HEK293 (cell line): ENCODE measurements around the gene TFG.

Experiments
- CTCF ChIA-PET: fragments of 350-600 bp; formaldehyde crosslinking; extraction: SDS; loops from one replicate; lab custom pipeline; 2021; ENCODE audit warnings: antibody characterized with exemption; lab: Yijun Ruan, JAX
- POLR2A ChIA-PET: fragments of 300-600 bp; formaldehyde crosslinking; extraction: SDS; loops from one replicate; lab custom pipeline; 2020; ENCODE audit warnings: antibody characterized with exemption, inconsistent platforms; lab: Yijun Ruan, JAX
- H3K27ac ChIP-seq: fragments of 200-500 bp; sonication (Bioruptor generic); 2 replicates; pipeline ENCODE4 v1.5.1; 2014; ENCODE audit warnings: low read depth, low read length, control low read depth, inconsistent platforms; ENCODE audit errors: extremely low read depth
- H3K36me3 ChIP-seq, 2 experiments: fragments of 200-500 bp in 1 of 2; sonication (Bioruptor generic) in 1 of 2; 1 replicate in 1 of 2; 2 replicates in 1 of 2; pipeline ENCODE4 v1.5.1; 2014 to 2017; ENCODE audit warnings: inconsistent platforms in 2 of 2, low read length in 2 of 2; ENCODE audit not compliant: control insufficient read depth in 2 of 2, insufficient read depth in 1 of 2
- H3K4me1 ChIP-seq: fragments of 200-500 bp; sonication (Bioruptor generic); 2 replicates; pipeline ENCODE4 v1.5.1; 2014; ENCODE audit warnings: mild to moderate bottlenecking, low read length, inconsistent platforms; ENCODE audit not compliant: control insufficient read depth, insufficient read depth
- H3K4me3 ChIP-seq: 2 replicates; pipeline ENCODE4 v1.5.1; 2011; ENCODE audit warnings: low read depth, mild to moderate bottlenecking, control low read depth, low read length, moderate library complexity
- H3K9me3 ChIP-seq: fragments of 200-500 bp; sonication (Bioruptor generic); 2 replicates; pipeline ENCODE4 v1.5.1; 2014; ENCODE audit warnings: low read depth, low read length, inconsistent platforms; ENCODE audit not compliant: control insufficient read depth, insufficient read depth
- GLI2 ChIP-seq: fragments of 450-650 bp; formaldehyde crosslinking; IDR thresholded peaks from 2 replicates; pipeline ENCODE4; 2017; ENCODE audit warnings: missing biosample characterization, missing genetic modification characterization, low read depth, borderline replicate concordance
- GLI4 ChIP-seq: fragments of 450-650 bp; formaldehyde crosslinking; IDR thresholded peaks from 2 replicates; pipeline ENCODE4 v1.5.1; 2016; ENCODE audit warnings: missing biosample characterization, missing genetic modification characterization
- SP2 ChIP-seq: fragments of 450-650 bp; formaldehyde crosslinking; IDR thresholded peaks from 2 replicates; pipeline ENCODE4 v1.5.1; 2016; ENCODE audit warnings: missing biosample characterization, missing genetic modification characterization
- ZBTB17 ChIP-seq: fragments of 450-650 bp; formaldehyde crosslinking; IDR thresholded peaks from 2 replicates; pipeline ENCODE4 v1.5.1; 2016; ENCODE audit warnings: missing biosample characterization, missing genetic modification characterization
- ZNF121 ChIP-seq: fragments of 450-650 bp; formaldehyde crosslinking; IDR thresholded peaks from 2 replicates; pipeline ENCODE4 v1.5.1; 2016; ENCODE audit warnings: missing biosample characterization, missing genetic modification characterization
- ZNF138 ChIP-seq: fragments of 450-650 bp; formaldehyde crosslinking; IDR thresholded peaks from 2 replicates; pipeline ENCODE4 v1.5.1; 2016; ENCODE audit warnings: missing biosample characterization, missing genetic modification characterization, borderline replicate concordance
- ZNF140 ChIP-seq: fragments of 450-650 bp; formaldehyde crosslinking; IDR thresholded peaks from 2 replicates; pipeline ENCODE4 v1.5.1; 2016; ENCODE audit warnings: missing biosample characterization, missing genetic modification characterization
- ZNF155 ChIP-seq: fragments of 450-650 bp; formaldehyde crosslinking; IDR thresholded peaks from 2 replicates; pipeline ENCODE4 v1.5.1; 2016; ENCODE audit warnings: missing biosample characterization, missing genetic modification characterization
- ZNF423 ChIP-seq: fragments of 450-650 bp; formaldehyde crosslinking; IDR thresholded peaks from 2 replicates; pipeline ENCODE4 v1.5.1; 2016; ENCODE audit warnings: missing biosample characterization, missing genetic modification characterization
- ZNF621 ChIP-seq: fragments of 450-650 bp; formaldehyde crosslinking; IDR thresholded peaks from 2 replicates; pipeline ENCODE4 v1.5.1; 2017; ENCODE audit warnings: missing biosample characterization, missing genetic modification characterization
- ZNF639 ChIP-seq: fragments of 450-650 bp; formaldehyde crosslinking; IDR thresholded peaks from 2 replicates; pipeline ENCODE4 v1.5.1; 2016; ENCODE audit warnings: missing biosample characterization, missing genetic modification characterization
- ZNF658 ChIP-seq: fragments of 450-650 bp; formaldehyde crosslinking; IDR thresholded peaks from 2 replicates; pipeline ENCODE4; 2016; ENCODE audit warnings: missing biosample characterization, missing genetic modification characterization
- ZNF701 ChIP-seq: fragments of 450-650 bp; formaldehyde crosslinking; IDR thresholded peaks from 2 replicates; pipeline ENCODE4 v1.5.1; 2016; ENCODE audit warnings: missing biosample characterization, missing genetic modification characterization
- ZNF747 ChIP-seq: fragments of 450-650 bp; formaldehyde crosslinking; IDR thresholded peaks from 2 replicates; pipeline ENCODE4 v1.5.1; 2016; ENCODE audit warnings: missing biosample characterization, missing genetic modification characterization
- ZNF792 ChIP-seq: fragments of 450-650 bp; formaldehyde crosslinking; IDR thresholded peaks from 2 replicates; pipeline ENCODE4 v1.5.1; 2016; ENCODE audit warnings: missing biosample characterization, missing genetic modification characterization
- ZNF830 ChIP-seq: fragments of 450-650 bp; IDR thresholded peaks from 2 replicates; pipeline ENCODE4 v1.5.0; 2018; ENCODE audit warnings: missing biosample characterization, missing genetic modification characterization, low read depth, mild to moderate bottlenecking, moderate library complexity
- TF ChIP-seq, protein P1 (sequence below): IDR thresholded peaks from 2 replicates; pipeline ENCODE4 v1.6.1; 2011; ENCODE audit warnings: mild to moderate bottlenecking, low read depth, low read length, borderline replicate concordance
- TF ChIP-seq, protein P2 (sequence below): fragments of 450-650 bp; formaldehyde crosslinking; IDR thresholded peaks from 2 replicates; pipeline ENCODE4 v1.5.1; 2016; ENCODE audit warnings: missing biosample characterization, missing genetic modification characterization, borderline replicate concordance
- TF ChIP-seq, protein P3 (sequence below): fragments of 450-650 bp; formaldehyde crosslinking; IDR thresholded peaks from 2 replicates; pipeline ENCODE4 v1.5.1; 2016; ENCODE audit warnings: missing biosample characterization, missing genetic modification characterization
- TF ChIP-seq, protein P4 (sequence below): fragments of 450-650 bp; formaldehyde crosslinking; IDR thresholded peaks from 2 replicates; pipeline ENCODE4 v1.5.1; 2016; ENCODE audit warnings: missing biosample characterization, missing genetic modification characterization

Gene TFG

DNA sequence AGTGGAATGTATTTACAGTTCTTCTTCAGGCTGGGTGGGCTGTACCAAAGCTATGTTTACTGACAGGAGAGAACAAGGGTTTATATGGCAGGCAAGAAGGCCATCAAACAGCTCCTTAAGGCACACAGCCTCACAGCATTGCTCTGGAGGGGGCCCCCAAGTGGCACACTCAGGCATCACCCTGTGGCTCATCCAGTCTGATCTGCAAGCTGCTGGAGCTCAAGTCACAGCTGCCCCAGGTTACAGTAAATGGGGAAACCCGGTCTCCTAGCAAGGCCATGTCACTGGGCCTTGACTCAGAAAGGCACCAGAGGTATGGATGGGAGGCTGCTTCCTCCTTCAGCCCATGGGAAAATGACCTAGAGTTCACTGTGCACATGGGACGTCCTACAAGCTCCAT is 67.5 kb downstream of the TFG start:
- POLR2A ChIA-PET = no interaction called here
- CTCF ChIA-PET = interaction anchor here (1.6 kb wide), 1 partner anchor 10 kb away, joined by 4 read pairs; no protein-coding TSS in a partner anchor
- no peak overlapping the region for H3K4me3 ChIP-seq

DNA sequence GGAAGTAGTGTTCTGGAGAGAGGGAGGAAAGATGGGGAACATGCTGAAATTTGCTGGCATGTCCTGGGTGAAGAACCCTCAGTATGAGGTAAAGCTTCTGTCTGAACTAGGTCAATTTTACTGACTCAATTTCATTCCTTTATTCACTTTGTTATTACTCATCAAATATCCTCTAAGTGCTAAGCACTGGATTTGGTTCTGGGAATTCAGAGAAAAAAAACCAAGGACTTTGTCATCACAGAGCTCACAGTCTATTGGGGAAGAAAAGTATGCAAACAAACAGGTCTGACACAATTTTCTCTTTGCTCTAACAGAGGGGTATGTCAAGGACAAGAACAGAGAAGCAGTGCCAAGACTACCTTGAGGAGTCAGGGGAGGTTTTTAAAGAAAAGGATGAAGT is 68.0 kb downstream of the TFG start:
- Histone ChIP-seq H3K4me1 (no peaks in the 10 kb centered on the region), H3K4me3 (no peak overlapping the region), H3K36me3 (no peaks in the 10 kb centered on the region), H3K9me3 (no peaks in the 10 kb centered on the region), H3K27ac (no peak overlapping the region)
- ChIA-PET CTCF (interaction anchor here (1.5 to 1.6 kb wide), 2 partner anchors 10 to 19 kb away, joined by 4 to 5 read pairs; no protein-coding TSS in a partner anchor), POLR2A (no interaction called here)
- no peak for TF ChIP-seq GLI2
- no peak for TF ChIP-seq ZNF830 (tag by site-specific recombination)
- TF ChIP-seq ZNF621 (tag by site-specific recombination) = no peak
- TF ChIP-seq, protein P1, sequence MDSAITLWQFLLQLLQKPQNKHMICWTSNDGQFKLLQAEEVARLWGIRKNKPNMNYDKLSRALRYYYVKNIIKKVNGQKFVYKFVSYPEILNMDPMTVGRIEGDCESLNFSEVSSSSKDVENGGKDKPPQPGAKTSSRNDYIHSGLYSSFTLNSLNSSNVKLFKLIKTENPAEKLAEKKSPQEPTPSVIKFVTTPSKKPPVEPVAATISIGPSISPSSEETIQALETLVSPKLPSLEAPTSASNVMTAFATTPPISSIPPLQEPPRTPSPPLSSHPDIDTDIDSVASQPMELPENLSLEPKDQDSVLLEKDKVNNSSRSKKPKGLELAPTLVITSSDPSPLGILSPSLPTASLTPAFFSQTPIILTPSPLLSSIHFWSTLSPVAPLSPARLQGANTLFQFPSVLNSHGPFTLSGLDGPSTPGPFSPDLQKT = no peak
- TF ChIP-seq ZNF747 (tag by site-specific recombination) = no peak
- TF ChIP-seq ZNF701 = no peak
- TF ChIP-seq, protein P2, sequence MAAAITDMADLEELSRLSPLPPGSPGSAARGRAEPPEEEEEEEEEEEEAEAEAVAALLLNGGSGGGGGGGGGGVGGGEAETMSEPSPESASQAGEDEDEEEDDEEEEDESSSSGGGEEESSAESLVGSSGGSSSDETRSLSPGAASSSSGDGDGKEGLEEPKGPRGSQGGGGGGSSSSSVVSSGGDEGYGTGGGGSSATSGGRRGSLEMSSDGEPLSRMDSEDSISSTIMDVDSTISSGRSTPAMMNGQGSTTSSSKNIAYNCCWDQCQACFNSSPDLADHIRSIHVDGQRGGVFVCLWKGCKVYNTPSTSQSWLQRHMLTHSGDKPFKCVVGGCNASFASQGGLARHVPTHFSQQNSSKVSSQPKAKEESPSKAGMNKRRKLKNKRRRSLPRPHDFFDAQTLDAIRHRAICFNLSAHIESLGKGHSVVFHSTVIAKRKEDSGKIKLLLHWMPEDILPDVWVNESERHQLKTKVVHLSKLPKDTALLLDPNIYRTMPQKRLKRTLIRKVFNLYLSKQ (tag by site-specific recombination) = no peak
- no peak for TF ChIP-seq ZNF792 (tag by site-specific recombination)
- TF ChIP-seq ZBTB17 = no peak

More for the DNA sequence above, 67.5 kb downstream of the TFG start:
- no peaks in the 10 kb centered on the region for H3K4me1 ChIP-seq
- no peak for TF ChIP-seq ZNF121 (tag by site-specific recombination)
- TF ChIP-seq ZNF155 (tag by site-specific recombination) = no peak
- TF ChIP-seq, protein P3, sequence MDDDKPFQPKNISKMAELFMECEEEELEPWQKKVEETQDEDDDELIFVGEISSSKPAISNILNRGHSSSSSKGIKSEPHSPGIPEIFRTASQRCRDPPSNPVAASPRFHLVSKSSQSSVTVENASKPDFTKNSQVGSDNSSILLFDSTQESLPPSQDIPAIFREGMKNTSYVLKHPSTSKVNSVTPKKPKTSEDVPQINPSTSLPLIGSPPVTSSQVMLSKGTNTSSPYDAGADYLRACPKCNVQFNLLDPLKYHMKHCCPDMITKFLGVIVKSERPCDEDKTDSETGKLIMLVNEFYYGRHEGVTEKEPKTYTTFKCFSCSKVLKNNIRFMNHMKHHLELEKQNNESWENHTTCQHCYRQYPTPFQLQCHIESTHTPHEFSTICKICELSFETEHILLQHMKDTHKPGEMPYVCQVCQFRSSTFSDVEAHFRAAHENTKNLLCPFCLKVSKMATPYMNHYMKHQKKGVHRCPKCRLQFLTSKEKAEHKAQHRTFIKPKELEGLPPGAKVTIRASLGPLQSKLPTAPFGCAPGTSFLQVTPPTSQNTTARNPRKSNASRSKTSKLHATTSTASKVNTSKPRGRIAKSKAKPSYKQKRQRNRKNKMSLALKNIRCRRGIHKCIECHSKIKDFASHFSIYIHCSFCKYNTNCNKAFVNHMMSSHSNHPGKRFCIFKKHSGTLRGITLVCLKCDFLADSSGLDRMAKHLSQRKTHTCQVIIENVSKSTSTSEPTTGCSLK (tag by site-specific recombination) = no peak
- no peak for TF ChIP-seq GLI4
- TF ChIP-seq ZNF138 (tag by site-specific recombination) = no peak
- no peak for TF ChIP-seq SP2 (tag by site-specific recombination)
- no peak for TF ChIP-seq ZNF830 (tag by site-specific recombination)
- no peak for TF ChIP-seq ZNF658 (tag by site-specific recombination)
- TF ChIP-seq ZNF423 = no peak
- TF ChIP-seq, protein P4, sequence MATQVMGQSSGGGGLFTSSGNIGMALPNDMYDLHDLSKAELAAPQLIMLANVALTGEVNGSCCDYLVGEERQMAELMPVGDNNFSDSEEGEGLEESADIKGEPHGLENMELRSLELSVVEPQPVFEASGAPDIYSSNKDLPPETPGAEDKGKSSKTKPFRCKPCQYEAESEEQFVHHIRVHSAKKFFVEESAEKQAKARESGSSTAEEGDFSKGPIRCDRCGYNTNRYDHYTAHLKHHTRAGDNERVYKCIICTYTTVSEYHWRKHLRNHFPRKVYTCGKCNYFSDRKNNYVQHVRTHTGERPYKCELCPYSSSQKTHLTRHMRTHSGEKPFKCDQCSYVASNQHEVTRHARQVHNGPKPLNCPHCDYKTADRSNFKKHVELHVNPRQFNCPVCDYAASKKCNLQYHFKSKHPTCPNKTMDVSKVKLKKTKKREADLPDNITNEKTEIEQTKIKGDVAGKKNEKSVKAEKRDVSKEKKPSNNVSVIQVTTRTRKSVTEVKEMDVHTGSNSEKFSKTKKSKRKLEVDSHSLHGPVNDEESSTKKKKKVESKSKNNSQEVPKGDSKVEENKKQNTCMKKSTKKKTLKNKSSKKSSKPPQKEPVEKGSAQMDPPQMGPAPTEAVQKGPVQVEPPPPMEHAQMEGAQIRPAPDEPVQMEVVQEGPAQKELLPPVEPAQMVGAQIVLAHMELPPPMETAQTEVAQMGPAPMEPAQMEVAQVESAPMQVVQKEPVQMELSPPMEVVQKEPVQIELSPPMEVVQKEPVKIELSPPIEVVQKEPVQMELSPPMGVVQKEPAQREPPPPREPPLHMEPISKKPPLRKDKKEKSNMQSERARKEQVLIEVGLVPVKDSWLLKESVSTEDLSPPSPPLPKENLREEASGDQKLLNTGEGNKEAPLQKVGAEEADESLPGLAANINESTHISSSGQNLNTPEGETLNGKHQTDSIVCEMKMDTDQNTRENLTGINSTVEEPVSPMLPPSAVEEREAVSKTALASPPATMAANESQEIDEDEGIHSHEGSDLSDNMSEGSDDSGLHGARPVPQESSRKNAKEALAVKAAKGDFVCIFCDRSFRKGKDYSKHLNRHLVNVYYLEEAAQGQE (tag by site-specific recombination) = no peak
- no peak for TF ChIP-seq ZNF140 (tag by site-specific recombination)
- no peak for TF ChIP-seq ZNF639 (tag by site-specific recombination)
- TF ChIP-seq, all 188 proteins: peak for 0
- Histone ChIP-seq H3K9me3 (no peaks in the 10 kb centered on the region), H3K36me3 (no peaks in the 10 kb centered on the region), H3K27ac (no peak overlapping the region)
